ENCODE measurements around the gene BTD. TPM values are rescaled to one million over a fixed set of nuclear protein-coding genes. Genes with fewer than 3 reads are reported as not detected.

BTD gene
- polyA plus RNA-seq, 1 donor (not counting 4 experiments of a cell fraction or from before 2014, with no cell fraction given), result 12.0 TPM

GRCh38 chr3:15611018-15611417 is 9.5 kb downstream of the BTD start:
- H3K4me2 ChIP-seq (ENCODE audit: control insufficient read depth, extremely low read depth, insufficient read depth, low read depth, low read length), result no peak overlapping the region
- no peak overlapping the region for H3K4me3 ChIP-seq (ENCODE audit: control insufficient read depth in 2 of 3, extremely low read depth in 1 of 3, insufficient read depth in 2 of 3, low read depth in 1 of 3, low read length in 3 of 3)
- H3K36me3 ChIP-seq (ENCODE audit: control insufficient read depth in 2 of 2, extremely low read depth in 1 of 2, insufficient read depth in 2 of 2, low read length in 2 of 2), result no peaks in the 10 kb centered on the region
- no peaks in the 10 kb centered on the region for H3K4me1 ChIP-seq (ENCODE audit: control insufficient read depth, extremely low read depth, insufficient read depth, low read length)
- no peaks in the 10 kb centered on the region for H3K79me2 ChIP-seq (ENCODE audit: control insufficient read depth, insufficient read depth, low read length)
- H2AFZ ChIP-seq (ENCODE audit: control insufficient read depth, low read length), result no peak overlapping the region
- dilution Hi-C loops (cut with MboI; ENCODE audit: extremely low pct_ligation_motif_present, low sequenced_read_pairs), result no loop called here
- no peak overlapping the region for H3K9ac ChIP-seq (ENCODE audit: control insufficient read depth, extremely low read depth, insufficient read depth, low read length)
- H3K27ac ChIP-seq (ENCODE audit: control insufficient read depth, insufficient read depth, low read length), result no peak overlapping the region
- no peaks in the 10 kb centered on the region for H4K20me1 ChIP-seq (ENCODE audit: control insufficient read depth, extremely low read depth, insufficient read depth, low read length)
- DNase-seq (ENCODE audit: low read depth, low spot score) (no peak), FAIRE-seq (no peak)
- H3K9me1 ChIP-seq (ENCODE audit: control insufficient read depth, extremely low read depth, insufficient read depth, low read length), result no peaks in the 10 kb centered on the region
- TF ChIP-seq EZH2 (IDR thresholded peaks at IDR 0.05; ENCODE audit: low read length), result no peak
- TF ChIP-seq CTCF (optimal IDR thresholded peaks at IDR 0.05 in 1 of 3, IDR thresholded peaks at IDR 0.05 in 1 of 3, conservative IDR thresholded peaks at IDR 0.05 in 1 of 3; ENCODE audit: extremely low read depth in 1 of 3, insufficient read depth in 2 of 3, low read length in 3 of 3), result no peak
- H3K9me3 ChIP-seq (ENCODE audit: control insufficient read depth, low read depth, low read length), result no peaks in the 10 kb centered on the region
- H3K27me3 ChIP-seq (ENCODE audit: control insufficient read depth, extremely low read depth, insufficient read depth, low read length), result no peaks in the 10 kb centered on the region

- dilution Hi-C loops (cut with MboI; ENCODE audit: extremely low pct_ligation_motif_present, low sequenced_read_pairs), result no loop called here
- no peak for TF ChIP-seq EZH2 (IDR thresholded peaks at IDR 0.05; ENCODE audit: low read length)
- TF ChIP-seq CTCF (optimal IDR thresholded peaks at IDR 0.05 in 1 of 3, IDR thresholded peaks at IDR 0.05 in 1 of 3, conservative IDR thresholded peaks at IDR 0.05 in 1 of 3; ENCODE audit: extremely low read depth in 1 of 3, insufficient read depth in 2 of 3, low read length in 3 of 3), result no peak
- no peaks in the 10 kb centered on the region for H4K20me1 ChIP-seq (ENCODE audit: control insufficient read depth, extremely low read depth, insufficient read depth, low read length)
- no peak overlapping the region for H3K27ac ChIP-seq (ENCODE audit: control insufficient read depth, insufficient read depth, low read length)
- no peak overlapping the region for H3K4me2 ChIP-seq (ENCODE audit: control insufficient read depth, extremely low read depth, insufficient read depth, low read depth, low read length)
- H3K4me1 ChIP-seq (ENCODE audit: control insufficient read depth, extremely low read depth, insufficient read depth, low read length), result no peaks in the 10 kb centered on the region
- no peaks in the 10 kb centered on the region for H3K9me3 ChIP-seq (ENCODE audit: control insufficient read depth, low read depth, low read length)
- H2AFZ ChIP-seq (ENCODE audit: control insufficient read depth, low read length), result no peak overlapping the region
- FAIRE-seq (no peak), DNase-seq (ENCODE audit: low read depth, low spot score) (no peak)
- H3K36me3 ChIP-seq (ENCODE audit: control insufficient read depth in 2 of 2, extremely low read depth in 1 of 2, insufficient read depth in 2 of 2, low read length in 2 of 2), result no peaks in the 10 kb centered on the region
- no peaks in the 10 kb centered on the region for H3K9me1 ChIP-seq (ENCODE audit: control insufficient read depth, extremely low read depth, insufficient read depth, low read length)
- no peak overlapping the region for H3K4me3 ChIP-seq (ENCODE audit: control insufficient read depth in 2 of 3, extremely low read depth in 1 of 3, insufficient read depth in 2 of 3, low read depth in 1 of 3, low read length in 3 of 3)
- H3K9ac ChIP-seq (ENCODE audit: control insufficient read depth, extremely low read depth, insufficient read depth, low read length), result no peak overlapping the region
- H3K79me2 ChIP-seq (ENCODE audit: control insufficient read depth, insufficient read depth, low read length), result no peaks in the 10 kb centered on the region
- H3K27me3 ChIP-seq (ENCODE audit: control insufficient read depth, extremely low read depth, insufficient read depth, low read length), result no peaks in the 10 kb centered on the region
Measured at GRCh38 chr3:15612001-15612400, 10.5 kb downstream of the BTD start.
